Transverse colon (tissue), 3 donors: ENCODE measurements around the gene TAF15.

Experiments used
- CTCF ChIP-seq, 5 experiments: fragments of 200-600 bp in 3 of 5; fragments of 450-650 bp in 2 of 5; sonication (generic) in 3 of 5; IDR thresholded peaks; 1 replicate in 2 of 5; 2 replicates in 3 of 5; pipeline ENCODE4 v1.5.1; 2016 to 2017; ENCODE audit warnings: antibody characterized with exemption in 5 of 5, inconsistent platforms in 3 of 5, mild to moderate bottlenecking in 2 of 5, moderate library complexity in 1 of 5
- POLR2A ChIP-seq: fragments of 450-650 bp; IDR thresholded peaks from one replicate; pipeline ENCODE4 v1.6.1; 2016; ENCODE audit warnings: antibody characterized with exemption, mild to moderate bottlenecking, moderate library complexity

DNA sequence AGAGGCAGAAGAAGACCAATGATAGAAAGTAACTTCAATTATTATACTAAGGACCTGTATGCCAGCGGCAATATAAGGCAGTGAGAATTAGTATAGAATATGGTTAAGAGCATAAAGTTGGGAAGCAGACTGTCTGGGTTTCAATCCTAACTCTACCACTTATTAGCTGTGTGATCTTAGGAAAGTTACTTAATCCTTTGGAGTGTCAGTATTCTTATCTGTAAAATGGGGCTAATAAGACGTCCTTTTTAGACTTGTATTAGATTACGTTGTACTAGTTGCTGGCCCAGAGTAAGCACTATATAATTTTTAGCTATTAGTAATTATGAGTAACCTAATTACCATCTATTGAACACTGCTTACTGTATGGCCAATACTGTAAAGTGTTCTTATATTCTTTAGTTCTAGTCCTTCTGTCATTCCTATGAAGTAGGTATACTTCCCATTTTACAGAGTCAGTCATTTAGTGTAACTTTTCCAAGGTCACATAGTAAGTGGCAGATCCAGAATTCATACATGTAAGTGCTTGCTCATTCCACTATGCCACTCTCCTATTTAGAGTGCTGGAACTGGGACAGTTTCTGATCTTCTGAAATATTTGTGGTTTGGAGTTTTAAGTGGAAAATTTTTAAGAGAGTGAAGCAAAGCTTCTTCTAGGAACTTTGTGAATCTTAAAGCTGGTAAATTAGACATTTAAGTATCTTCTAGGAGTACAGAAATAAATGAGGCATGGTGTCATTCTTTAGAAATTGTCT is 36.9 kb downstream of the TAF15 start:
- no peak for TF ChIP-seq CTCF (IDR thresholded peaks at IDR 0.05)
- TF ChIP-seq POLR2A, result no peak
